ENCODE results near the gene ABR.
"Not testable (repeated sequence)": the region's sequence is repeated elsewhere in the genome, so short reads cannot be mapped to it uniquely, and the experiment has no call there.

The ABR gene

GRCh38 chr17:978103-979093, 201.4 kb downstream of the ABR start:
- no peak for DNase-seq

DNA sequence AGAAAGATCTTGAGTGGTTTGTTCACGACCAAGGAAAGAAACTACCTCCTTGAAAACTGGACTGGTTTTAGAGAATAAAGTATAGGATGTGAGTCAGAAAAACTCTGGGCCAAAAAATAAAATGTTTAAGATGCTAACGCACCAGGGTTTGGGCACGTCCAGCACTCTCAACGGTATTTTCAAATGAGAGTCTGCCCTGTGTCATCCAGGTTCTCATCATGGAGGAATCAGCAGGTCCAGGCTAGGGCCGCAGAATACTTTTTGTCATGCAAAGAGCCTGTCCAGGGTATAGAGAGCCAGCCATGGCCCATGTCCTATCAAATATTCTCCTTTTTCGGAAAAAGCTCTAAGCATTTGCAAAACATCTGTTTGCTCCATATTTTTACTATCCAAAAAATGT, 202.6 kb downstream of the ABR start:
- no peak for DNase-seq

- no peak for DNase-seq
Measured at GRCh38 chr17:976312-976711, 203.5 kb downstream of the ABR start.

GRCh38 chr17:975371-975915, 204.3 kb downstream of the ABR start:
- DNase-seq: no peak

GRCh38 chr17:974778-975177, 205.0 kb downstream of the ABR start:
- DNase-seq: not testable (repeated sequence)

DNA sequence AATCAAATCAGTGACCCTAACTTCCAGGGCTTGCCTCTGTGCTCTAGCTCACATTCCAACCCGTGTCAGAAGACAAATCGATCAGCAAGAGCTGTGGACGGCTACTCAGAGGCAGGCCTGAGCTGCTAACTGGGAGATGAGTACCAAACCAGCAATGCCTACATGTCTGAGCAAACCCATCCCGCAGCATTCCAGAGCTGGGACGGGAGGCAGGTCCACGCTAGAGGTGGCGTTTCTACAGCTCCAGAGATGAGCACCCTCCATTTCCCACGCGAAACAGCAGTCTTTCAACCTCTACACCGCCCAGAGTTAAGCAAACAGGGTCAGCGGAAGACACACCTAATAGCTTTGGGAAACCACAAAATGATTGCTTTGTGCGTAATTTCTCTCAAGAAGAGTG, 206.7 kb downstream of the ABR start:
- DNase-seq: no peak

GRCh38 chr17:971861-972260, 207.9 kb downstream of the ABR start:
- DNase-seq: not testable (repeated sequence)

DNA sequence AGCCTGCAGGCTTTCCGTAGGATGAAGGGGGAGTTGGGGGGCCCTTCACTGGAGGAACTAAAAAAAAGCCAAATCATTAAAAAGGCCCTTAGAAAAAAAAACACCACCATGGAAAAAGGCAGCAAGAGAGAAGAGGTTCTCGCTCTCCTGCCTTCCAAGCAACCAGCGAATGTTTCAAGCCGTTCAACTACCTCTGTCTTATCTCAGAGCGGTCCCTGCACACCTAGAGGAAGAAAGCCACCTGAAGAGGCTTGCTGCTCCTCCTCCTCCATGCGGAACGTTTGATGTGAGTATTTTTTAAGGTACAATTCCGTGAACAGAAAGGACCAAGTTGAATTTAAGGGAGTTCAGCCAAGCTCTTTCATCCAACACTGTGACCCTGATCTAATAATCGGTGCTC, 209.4 kb downstream of the ABR start:
- no peak for DNase-seq

DNA sequence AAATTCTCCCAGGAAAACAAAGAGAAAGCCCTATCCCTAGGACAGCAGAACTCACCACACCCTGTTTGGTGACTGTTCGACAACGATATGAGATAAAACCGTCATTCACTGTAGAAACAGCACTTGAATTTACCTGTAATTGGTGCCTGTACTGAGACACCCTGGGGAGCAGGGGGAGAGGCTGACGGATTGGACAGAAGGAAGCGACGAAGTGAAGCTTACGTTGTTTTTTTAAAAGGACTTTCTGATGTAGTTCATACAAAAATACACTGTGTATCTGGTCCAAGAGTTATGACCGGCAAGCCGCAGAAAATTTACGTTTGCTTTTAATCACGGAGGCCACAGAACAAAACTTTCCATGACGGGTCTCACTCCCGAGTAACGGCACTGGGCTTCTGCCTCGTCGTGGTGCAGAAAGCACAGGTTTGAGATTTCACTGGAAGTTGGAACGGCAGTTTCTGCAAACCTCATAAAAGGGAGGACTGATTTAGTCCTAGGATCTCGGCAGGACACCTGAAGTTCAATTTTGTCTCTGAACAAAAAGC, 209.9 kb downstream of the ABR start:
- no peak for DNase-seq

GRCh38 chr17:968812-969730, 210.7 kb downstream of the ABR start:
- no peak for DNase-seq

- no peak for DNase-seq
Measured at GRCh38 chr17:967122-967521, 212.7 kb downstream of the ABR start.

DNA sequence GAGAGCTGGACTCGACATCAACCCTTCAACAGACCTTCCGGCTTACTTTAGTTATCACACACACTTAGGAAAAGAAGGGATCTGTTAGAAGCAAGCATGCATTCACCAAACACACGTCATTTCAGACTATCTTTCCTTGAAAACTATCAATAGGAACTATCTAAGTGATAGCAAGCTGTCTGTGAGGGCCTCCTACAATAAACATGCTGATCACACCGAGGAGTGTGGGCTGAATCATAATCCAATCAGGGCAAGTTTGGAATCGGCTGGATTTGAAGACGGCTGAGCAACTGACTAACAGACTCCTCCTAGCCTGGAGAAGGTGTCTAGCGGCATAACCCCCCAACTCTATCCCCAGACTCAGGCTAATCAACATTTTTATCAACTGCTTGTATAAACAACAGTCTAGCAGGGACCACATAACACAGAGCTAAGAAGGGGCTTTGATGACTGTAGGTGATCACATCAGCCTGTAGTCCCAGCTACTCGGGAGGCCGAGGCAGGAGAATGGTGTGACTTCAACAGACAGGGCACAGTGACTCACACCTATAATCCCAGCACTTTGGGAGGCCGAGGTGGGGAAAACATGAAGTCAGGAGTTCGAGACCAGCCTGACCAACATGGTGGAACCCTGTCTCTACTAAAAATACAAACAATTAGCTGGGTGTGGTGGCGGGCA, 214.3 kb downstream of the ABR start:
- no peak for DNase-seq

DNA sequence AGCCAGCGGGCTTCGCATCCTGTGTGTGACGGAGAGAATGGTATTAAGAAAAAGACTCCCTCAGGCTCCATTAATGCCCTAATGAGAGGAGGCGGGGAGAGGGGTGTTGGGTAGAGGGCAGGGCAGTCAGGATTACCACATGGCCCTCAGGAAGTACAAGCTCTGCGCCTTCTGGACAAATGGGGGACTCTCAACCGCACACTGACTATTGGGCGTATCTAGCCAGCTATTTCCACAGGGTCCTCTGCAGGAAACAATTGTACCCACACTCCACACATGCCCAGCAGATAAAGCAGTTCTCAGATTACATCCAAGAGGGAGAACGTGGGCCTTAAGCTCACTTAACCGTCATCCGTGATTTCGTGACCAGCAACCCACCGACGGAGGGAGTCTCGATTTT, 214.9 kb downstream of the ABR start:
- no peak for DNase-seq

DNA sequence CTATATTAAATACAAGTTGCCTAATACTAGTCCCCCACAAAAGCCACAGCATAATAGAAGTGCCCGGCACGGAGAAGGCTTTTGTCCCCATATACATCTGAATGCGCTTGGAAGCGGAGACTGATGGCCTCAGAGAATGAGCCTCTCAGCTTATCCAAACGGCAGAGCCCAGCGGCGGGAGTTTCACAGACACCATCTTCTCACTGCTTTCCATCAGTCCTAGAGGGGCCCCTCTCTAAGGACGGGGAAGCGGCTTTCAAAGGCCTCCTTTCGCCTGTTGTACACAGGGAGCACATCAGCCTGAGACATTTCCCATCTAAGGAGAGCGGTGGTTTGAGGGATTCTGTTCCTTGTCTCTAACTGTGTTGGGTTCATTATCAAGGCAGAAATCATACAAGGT, 217.1 kb downstream of the ABR start:
- no peak for DNase-seq

GRCh38 chr17:962166-962565, 217.6 kb downstream of the ABR start:
- no peak for DNase-seq

DNA sequence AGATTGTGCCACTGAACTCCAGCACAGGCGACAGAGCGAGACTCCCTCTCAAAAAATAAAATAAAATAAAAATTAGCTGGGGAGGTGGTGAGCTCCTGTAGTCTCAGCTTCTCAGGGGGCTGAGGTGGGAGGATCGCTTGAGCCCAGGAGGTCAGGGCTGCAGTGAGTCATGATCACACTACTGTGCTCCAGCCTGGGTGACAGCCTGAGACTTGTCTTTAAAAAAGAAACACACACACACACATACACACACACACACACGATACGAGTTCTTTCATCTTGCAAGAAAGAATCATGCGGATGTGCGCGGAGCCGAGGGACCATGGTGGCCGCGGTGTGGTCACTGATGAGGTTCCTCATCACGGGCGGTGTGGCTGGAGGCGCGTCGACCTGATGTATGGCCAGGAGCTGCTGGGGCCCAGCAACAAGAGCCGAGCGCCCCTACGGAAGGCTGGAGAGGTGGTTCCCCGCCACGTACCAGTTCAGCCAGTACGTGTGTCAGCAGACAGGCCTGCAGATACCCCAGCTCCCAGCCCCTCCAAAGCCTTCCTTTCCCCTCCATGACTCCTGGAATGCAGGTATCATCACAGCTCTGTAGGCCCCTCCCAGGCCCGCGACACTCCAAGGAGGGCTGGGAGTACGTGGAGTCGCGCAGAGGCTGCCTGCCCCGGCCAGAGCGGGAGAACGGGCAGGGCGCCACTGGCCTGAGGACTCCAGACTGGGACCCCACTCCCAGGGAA, 220.9 kb downstream of the ABR start:
- no peak for DNase-seq

- DNase-seq: no peak
Measured at GRCh38 chr17:957856-958421, 221.8 kb downstream of the ABR start.

DNA sequence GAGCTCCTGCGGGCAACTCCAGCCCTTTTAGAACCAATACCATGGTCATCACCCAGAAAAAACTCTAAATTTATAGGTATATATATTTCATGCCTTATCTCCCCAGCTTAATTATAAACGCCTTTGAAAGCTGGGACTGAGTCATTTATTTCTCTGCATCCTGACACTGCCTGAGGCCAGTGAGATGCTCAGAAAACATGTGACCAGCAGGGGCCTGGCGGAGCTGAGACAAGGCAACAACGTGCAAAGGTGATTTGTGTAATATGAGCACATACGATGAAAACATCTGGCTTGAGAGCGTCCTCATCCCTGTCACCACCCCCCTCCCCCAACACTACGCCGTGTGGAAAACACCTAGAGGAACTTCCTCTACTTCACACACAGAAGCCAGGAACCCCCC, 222.9 kb downstream of the ABR start:
- no peak for DNase-seq

- DNase-seq: no peak
Measured at GRCh38 chr17:954431-955164, 225.2 kb downstream of the ABR start.

DNA sequence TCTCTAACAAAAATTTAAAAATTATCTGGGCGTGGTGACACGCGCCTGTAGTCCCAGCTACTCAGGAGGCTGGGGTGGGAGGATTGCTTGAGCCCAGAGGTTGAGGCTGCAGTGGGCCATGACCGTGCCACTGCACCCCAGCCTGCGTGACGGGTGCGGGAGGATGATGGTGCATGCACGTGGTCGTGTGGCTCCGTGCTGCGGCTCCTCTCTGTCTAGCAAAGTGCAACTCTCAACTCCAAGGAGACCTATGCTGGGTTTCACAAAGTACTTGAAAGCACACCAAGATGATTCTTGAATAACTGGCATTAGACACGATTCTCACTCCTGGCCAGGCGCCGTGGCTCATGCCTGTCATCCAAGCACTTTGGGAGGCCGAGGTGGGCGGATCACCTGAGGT, 226.0 kb downstream of the ABR start:
- DNase-seq: no peak

All from T-helper 2 cell (primary cell).